NCI-H748 treated with DMSO at 0.1 percent for 48 hours (cell line): ENCODE data around the gene HOXB3.

Experiments
- DNase-seq: peaks from one replicate; lab custom pipeline; 2025; lab: John Stamatoyannopoulos, UW

The HOXB3 gene

DNA sequence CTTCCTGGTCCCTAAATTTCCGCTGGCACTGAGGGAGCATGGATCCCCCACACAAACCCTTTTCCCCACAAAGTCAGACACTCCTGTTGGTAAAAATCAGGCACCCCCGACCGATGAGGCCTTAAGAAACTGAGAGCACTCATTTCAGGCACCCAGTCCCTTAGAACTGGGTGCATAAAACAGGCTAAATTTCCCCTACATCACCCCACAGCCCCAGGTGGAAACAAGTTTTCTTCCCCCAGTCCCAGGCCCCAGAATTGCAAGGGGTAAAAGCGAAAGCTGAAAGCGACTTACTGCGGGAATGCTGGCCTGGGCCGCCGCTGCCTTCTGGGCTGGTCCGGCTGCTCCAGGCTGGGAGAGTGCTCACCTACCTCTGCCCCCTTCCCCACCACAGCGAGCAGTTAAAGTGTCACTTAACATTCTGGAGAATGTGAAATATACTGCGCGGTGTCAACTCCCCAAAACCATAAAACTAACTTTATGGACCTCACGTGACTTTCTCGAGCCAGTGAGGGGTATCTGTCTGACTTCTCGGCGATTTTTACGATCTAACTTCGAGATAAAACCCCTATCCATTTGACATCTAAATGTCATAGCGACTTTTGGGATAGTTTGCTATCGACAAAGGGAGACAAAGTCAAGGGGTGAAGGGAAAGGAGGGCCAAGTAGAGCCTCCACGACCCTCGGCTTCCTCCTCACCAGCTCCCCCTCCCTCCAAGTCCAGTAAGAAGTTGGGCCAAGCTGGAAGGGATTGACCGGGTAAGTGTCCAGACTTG lies at the start of gene HOXB3:
TSS of gene HOXB3 (minus strand) at position 411 of the 776 bp plus-strand sequence. CDS start 37,767 bp downstream, outside the sequence.
- DNase-seq, result no peak

DNA sequence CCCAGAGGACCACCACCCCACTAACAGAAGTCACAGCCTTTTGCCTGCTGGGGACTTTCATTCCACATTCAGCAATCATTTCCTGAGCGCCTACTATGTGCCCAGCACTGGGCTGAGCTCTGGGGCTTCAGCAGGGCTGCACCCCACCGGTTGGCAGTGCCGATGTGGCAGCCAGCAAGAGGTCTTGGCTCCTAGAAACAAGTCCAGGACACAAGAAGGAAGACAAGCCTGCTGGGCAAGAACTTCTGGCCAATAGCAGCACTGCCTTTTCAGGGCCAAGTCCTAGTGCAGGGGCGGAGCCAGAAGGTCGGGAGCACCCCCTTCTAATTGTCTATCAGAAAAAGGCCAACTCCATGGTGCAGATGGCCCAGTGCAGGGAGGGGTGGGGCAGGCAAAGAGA lies 49.1 kb upstream of the HOXB3 start:
- DNase-seq, result no peak

DNA sequence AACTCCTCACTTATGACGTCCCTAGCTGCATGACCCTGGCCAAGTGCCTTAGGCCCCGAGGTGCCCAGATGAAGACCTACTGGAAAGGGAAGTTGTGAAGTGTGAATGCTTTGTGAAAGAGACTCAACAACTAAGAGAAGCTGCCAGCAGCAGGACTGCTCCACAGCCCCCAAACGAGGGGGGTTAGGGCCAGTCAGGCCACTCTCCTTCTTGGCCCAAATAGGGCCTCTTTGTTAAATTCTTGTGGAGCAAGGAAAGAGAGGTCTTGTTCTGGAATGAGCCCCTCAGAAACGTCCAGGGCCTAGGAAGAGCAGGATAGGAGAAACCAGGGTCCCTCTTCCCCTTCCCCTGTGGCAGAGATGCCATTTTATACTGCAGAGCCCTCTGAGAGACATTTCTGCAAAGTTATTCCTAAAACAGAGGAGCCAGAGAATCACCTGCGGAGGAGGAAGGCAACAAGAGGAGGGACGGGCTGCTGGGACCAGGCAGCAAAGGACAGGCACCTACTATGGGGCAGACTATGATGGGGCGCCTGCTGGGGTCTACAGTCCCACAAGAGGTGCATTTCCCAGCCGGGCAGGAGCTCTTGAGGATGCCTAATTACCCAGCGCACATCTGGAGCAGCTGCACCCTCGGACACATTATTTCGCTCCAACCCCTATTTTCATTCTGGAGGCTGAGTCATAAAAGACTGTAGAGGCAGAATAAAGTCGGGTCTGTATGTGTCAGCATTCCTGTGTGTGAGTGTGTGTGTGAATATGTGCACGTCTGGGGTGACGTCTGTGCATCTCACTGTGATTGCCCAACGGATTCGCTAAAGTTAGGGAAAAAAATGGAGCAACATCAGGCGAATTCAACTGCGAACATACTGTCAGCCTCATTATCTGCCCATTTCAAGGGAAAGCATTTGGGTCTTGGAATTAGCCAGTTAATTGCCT lies 47.6 kb upstream of the HOXB3 start:
- no peak for DNase-seq

DNA sequence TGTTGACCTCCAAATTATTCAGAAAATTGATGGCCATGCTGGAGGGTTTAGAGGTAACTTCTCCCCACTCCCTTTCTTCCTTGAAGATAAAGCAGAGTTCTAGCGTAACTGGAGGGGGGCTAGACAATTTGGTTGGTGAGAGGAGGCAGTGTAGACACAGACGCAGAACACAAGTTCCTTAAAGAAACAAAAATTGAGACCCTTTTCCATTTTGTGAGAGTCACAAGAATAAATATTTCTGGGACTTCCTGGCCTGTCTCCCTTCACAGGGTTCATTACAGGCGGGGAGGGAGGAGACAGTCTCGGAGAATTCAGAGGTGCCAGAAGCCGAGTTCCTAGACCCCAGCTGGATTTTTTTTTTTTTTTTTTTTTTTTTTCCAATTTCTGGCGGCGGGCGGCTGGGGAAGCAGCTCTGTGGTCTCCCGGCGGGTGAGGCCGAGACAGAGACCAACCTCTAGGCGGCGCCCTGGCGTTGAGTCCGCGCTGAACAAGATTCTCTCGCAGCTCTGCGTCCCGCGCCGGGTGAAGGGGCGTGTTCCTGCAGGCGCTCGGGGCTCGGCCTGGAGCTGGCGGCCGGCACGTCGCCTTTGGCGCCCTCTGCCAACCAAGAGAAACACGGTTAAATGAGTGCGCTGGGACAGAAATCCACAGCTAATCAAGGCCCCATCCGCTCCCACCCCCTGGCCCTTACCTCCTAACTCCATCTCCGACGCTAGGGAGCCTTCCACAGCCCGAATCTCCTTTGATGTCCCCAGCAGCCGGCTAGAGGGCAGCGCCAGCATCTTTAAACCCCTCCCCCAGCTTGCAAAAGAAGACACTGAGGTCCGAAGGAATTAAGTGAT lies 46.4 kb upstream of the HOXB3 start:
- peak; percentile 56 for DNase-seq

DNA sequence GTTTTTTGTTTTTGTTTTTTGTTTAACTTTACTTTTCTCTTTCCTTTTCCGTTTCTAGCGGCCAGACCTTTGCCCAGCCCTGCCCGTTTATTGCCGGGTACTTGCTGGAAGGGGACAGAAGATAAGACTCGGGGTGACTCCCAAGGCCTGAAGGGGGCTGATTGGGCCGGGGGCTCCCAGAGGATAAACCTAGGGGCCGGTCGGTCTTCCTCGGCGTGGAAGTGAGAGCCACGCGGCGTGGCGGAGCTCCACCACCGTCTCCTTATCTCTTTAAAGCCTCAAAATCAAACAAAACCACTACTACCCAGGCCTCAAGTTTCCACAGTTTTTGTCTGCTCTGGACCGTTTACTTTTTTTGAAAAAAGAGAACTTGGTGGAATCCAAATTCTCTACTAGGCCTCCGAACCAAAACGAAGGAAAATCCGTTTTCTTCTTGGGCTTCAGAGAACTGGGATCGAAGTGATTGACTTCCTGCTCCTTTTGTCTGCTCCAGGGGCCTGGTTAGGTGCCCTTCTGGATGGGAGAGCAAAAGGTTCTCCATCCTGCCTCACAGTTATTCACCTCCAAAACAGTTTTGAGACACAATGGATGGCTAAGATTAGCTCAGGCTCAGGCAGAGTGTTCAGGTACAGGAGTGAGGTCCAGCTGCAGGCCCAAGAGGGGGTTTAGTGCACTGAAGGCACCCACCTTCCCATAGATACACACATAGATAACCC lies 44.6 kb upstream of the HOXB3 start:
- no peak for DNase-seq

DNA sequence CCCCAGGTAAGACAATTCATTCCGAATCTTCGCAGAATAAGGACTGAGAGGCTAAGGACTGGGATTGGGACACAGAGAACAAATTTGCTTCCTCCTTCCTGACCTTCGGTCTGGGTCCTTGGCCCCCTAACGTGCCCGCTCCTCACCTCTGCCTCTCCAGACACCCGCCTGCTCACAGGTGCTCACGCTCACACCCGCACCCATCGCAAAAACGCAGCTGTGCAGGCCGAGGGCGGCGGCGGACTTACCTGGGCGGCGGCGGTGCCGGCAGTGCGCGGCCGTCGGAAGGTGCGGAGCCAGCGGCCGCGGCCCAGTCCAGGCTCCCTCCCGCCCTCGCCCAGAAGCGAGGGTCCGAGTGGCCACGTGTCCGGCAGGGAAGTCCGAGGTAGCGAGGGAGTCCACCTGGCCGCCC lies 43.2 kb upstream of the HOXB3 start:
- no peak for DNase-seq

DNA sequence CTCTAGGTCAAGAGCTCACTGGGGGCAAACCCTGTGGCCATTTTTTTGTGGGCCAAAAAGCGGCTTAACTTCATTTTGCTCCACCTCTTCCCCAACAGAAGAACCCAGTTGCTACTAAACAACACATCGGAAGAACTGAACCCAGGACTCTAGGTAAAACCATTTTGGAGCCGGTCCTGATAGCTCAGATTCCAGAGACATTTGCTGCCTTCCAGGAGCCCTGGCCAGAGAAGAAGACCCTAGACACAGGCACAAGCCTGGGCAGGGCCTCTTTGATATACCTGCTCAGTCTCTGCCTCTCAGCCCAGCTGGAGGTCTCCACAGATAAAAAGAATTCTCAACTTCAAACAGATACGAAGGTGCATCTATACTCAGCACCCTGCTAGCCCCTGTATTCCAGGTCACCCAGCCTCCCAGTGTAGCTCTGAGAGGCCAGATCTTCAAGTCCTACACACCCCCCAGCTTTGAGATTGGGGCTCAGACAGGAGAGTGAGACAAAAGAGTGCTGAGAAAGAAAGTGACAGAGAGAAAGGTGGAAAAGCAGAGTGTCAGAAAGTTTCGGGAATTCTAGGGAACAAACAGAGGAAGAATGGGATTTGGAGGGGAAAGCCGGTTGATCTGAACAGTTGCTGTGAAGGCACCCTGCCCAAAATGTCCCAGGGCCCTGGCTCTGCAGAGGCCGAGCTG lies 42.7 kb upstream of the HOXB3 start:
- no peak for DNase-seq

DNA sequence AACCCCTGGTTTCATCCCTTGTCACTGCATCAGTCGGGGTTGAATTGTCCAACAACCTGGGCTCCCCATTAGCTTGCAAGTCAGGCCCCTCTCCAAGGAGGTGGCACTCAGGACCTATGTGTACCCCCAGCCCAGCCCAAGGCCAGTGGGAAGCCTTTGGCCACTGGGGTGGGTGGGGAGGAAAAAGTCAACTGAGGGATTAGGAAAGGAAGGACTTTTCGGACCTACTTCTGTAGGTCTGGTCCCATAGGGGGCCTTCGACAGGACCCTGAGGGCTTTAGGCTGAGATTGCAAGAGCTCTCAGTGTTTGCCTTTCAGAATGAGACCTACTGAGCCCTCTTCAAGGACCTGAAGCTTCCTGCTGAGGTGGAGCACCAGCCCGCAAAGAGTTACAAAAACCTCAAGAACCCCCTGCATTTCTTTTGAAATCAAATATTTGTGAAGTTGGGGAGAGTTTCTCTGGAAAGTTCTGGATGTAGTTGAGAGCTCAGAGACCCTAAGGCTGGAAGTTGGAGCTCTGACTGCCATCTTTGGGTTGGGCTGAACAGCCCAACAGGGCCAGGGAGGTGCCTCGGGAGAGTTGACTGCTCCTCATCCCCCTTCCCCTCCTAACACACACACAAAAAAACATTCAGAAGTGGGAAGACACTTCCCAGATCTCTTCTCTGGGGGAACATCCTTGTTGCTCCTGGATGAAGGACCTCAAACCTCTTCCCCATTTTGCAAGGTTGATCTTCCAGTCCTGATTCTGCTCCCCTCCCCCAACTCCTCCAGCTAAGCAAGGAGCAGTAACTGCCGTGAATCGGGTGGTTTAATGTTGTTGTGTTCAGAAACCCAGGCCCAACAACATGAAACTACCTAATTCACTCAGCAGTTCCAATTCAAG lies 41.9 kb upstream of the HOXB3 start:
- DNase-seq, result no peak

DNA sequence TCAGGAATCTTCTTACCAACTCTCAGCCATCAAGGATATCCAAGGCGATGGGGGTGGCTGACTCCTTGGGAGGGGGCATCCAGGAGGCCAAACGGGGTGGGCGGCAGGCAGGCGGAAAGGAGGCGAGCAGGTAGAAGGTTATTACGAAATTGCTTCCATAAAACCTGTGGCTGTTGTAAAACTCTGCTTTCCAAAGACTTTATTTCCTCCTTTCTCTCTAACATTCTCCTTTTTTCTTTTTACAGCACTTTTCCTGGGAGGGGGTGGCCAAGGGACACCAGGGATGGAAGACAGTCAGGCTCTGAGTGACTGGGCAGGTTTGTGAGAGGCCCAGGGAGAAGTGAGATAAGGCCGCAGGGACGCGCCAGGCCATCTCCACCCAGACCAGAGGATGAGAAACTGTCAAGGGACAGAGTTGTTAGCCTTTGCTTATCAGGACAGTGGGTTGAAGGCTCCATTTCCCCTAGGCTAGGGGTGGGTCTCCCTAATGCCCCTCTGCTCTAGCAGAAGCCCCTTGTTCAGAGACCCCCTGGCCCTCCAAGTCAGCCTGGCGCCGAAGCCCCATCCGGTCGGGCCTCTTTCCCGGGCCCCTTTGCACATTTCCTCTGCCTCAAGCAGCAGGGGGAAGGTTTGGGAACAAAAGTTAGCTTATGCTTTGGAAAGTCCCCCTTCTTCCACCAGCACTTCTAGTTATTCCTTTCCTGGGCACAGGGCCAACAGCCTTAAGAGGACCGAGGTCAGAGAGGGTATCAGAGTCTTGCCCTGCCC lies 41.1 kb upstream of the HOXB3 start:
- DNase-seq, result no peak

DNA sequence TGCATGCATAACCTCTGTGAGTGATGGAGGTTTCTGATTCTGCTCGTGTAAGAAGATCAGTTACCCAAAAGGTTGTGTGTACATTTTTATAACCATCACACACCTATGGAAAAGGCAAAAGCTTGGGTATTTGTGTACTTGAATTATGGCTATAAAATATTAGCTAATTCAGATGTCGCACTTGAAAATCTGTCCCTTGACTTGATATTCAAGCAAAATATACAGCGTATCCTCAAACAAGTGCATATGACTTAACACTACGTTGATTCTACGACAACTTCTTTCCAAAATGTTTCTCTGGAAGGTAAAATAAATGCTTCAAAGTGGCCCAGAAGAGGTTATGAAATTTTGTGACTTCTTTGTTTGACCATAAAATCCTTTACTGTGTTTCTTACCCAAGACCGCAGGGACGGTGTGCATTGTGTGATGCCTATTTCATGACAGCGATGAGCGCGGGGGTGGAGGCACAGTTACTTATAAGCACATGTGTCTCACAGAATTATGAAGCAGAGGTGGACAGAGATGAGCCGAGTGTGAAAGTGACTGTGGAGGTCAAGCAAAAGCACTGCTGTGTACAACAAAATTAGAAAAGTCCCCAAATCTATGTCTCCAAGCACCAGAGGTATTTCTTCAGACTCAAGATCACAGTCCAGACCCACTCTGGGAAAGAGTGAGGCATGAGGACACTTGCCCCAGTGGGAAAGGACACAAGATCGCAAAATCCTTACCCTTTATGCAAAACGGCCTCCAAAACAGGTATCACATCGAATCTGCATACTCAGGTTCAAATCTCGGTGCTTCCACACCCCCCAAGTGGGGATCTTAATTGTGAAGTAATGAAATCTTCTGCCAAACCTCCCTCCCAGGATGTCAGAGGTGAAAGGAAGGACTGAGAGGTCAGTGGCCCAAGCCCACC lies 40.2 kb upstream of the HOXB3 start:
- no peak for DNase-seq

DNA sequence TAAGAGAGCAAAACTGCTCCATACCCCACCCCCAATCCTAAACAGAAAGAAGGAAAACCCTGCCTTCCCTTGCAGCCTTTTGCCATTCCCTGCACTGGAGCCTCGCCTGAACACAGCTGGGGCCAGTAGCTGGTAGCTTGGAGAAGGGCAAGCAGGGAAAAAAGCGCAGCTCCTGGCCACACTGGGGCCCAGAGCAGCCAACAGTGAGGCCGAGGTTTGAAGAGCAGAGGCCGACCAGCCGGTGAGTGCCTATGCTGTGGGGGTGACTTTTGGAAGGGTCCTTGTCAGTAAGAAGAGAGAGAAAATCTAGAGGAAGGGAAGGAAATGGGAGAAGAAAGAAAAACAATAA lies 39.3 kb upstream of the HOXB3 start:
- DNase-seq, result no peak

DNA sequence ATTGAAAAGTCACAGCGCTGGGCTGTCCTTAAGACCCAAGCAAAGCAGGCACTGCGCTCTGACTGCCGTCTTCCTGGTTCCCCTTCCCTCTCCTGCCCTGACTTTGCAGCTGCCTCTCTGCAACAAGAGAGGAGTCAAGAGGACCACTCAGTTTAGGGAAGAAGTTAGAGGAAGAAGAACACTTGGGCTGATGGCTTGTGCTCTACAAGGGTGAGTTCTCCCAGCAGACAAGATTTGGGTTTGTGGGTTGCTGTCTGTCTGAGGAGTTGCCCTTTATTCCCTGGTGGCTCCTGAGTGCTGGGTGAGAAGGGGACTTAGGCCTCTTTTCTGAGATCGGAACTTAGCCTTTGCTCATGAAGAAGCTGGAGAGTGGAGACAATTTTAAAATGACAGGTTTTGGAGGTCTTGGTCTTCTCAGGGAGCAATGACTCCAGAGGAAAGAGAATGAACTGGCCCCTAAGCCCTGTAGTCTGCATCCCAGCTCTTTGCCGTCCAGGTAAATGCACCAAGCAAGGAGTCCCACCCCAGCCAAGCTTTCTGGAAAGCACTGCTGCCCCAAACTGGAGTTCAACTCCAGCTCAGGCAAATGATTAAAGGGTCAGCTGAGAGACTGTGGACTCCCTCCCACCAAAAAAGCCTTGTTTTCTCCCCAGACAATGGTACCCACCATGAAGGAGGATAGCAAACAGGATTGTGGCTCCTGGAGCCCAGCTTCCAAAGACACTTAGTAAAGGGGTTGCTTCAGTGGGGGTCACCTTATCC lies 38.8 kb upstream of the HOXB3 start:
- DNase-seq, result no peak

DNA sequence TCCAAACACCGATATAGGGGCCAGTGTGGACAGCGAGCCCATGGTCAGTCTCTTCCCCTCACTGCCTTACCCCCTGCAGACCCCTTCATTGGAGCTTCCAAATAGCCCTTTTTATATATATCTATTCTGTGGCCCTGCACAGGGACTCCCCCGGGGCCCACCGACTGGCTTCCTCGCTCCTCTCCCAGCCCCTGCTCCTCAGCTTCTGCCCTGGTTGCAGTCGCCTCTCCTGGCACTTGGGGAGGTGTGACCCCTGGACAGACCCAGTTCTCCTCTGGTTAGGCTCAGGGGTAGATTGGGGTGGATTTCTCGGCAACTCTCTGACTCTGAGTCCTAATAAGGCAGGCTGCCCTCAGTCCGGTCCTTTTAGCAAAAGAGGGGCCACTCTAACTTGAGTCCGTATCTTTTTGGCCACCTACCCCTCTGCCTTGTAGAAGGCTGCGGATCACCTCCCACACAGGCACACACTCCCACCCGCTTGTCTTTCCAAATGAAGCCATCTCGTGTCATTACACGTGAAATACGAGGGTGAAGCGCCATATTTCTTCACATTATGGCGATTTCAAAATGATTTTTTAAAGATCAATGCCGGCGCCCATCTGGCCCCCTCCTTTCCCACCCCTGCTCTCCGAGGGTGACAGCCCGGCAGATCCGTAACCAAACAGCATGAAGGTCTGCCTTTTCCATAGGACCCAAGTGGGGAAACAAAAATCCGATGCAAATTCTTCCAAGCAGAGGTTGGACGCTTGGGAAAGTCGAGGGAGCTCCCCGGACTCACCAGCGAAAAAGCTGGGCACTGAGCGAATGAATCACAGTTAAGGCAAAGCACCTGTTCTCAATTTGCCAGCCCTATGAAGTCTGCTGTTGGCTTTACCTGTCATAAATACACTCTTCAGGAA lies 37.8 kb upstream of the HOXB3 start:
- no peak for DNase-seq

DNA sequence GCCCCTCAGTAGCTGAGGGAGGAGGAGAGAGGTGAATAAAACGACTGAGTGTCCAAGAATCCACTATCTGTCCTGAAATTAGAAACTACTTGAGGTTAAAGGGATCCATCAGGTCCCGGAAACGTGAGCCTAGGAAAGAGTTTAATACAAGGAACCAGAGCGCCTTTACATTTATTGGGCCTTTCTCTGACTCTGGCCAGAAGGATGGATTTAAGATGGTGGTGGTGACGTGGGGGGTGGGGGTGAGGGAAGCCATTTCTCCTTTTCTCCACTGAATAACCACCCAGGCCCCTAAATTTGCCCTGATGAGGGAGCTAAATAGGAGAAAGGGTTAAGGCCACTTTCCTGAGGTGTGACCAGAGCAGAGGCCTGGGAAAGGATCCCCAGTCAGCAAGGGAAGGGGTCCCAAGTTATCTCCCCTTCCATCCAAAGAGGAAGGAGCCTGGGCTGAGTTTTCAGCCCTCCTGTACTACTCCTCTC lies 37.1 kb upstream of the HOXB3 start:
- DNase-seq, result no peak

DNA sequence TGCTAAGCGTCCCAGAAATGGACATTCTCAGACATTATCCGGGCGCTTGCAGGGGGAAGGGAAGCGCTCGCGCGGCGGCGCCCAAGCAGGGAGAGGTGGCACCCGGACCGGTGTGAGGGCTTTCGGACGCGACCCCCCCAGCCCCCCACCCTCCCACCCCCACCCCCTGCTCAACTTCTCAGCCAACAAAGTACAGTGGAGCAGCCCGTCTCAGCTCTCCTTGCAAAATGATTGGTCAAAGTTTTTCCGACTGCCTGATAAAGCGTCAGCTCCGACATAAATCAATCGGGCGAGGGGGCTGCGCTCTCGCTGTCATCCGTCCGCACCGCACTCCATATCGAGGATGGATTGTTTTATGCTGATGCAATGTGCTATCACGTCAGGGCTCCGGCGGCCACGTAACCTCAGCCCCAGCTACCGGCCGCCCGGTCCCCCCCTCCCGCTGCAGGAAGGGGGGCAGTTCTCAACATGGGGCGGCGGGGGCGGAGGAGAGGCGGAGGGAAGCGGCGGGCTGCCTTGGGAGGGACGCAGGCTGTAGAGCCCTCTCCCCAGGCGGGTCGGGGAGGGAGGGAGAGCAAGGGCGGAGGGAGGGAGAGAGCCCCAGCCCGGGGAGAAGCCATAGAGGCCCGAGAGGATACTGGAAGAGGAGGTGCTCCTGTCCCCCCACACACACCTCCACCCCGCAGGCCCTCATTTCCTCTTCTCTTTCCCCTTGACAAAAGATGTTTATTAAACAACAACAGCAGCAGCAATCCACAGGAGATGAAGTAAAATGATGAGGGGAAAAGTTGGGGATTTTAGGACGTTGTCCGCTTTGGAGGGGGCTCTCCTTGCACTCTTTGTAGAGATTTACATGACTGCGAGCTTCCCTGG lies 36.4 kb upstream of the HOXB3 start, which contains the start of gene HOXB9:
TSS of gene HOXB9 (minus strand) at position 114 of the 873 bp plus-strand sequence. CDS start at position 25, 89 bp downstream.
- DNase-seq, result peak; percentile 31
